HepG2 (cell line): ENCODE data around the gene FAM168A. TPM values are rescaled to one million over a fixed set of nuclear protein-coding genes. Genes with fewer than 3 reads are reported as not detected.

Experiments used
- ATAC-seq: fragments of 200-7000 bp; cut with Tn5 transposase; 3 replicates; pipeline ENCODE4 v1.9.1; 2020; ENCODE audit warnings: mild to moderate bottlenecking, moderate library complexity
- BruUV-seq: library from RNA; stranded (reverse); fragments of 400-500 nt; replicated peaks from 2 replicates; lab custom pipeline; 2021; lab: Mats Ljungman, UMichigan
- CTCF ChIA-PET: fragments of 300-600 bp; formaldehyde crosslinking; extraction: SDS; loops from one replicate; lab custom pipeline; 2021; ENCODE audit warnings: low total read pairs, inconsistent platforms, low intra/inter-chr PET ratio; lab: Yijun Ruan, JAX
- POLR2A ChIA-PET: fragments of 350-600 bp; sonication (Branson Sonifier 250); formaldehyde crosslinking; loops from one replicate; lab custom pipeline; 2020; ENCODE audit warnings: antibody characterized with exemption, inconsistent platforms; lab: Yijun Ruan, JAX
- DNase-seq: peaks from one replicate; pipeline ENCODE4 v3.0.0-alpha.2; 2015; ENCODE audit warnings: low spot score
- FAIRE-seq: peaks from 3 replicates; lab custom pipeline; 2011; peaks lifted over from hg19 to GRCh38; lab: Jason Lieb, UNC
- H2AFZ ChIP-seq: one replicate; pipeline ENCODE4 v1.6.1; 2011; ENCODE audit warnings: low read length, inconsistent platforms
- H3K27ac ChIP-seq: fragments of 300-600 bp; 3 replicates; pipeline ENCODE4 v1.8.0; 2011; ENCODE audit warnings: mixed run types, mild to moderate bottlenecking, mixed read lengths, low read length, inconsistent platforms; ENCODE audit not compliant: insufficient read depth; ENCODE audit errors: extremely low read length
- H3K27me3 ChIP-seq, 2 experiments: fragments of 200-600 bp in 1 of 2; 2 replicates in 1 of 2; 3 replicates in 1 of 2; pipeline versions ENCODE4 v1.6.0 to v1.8.0; 2011; ENCODE audit warnings: low read length in 2 of 2, mild to moderate bottlenecking in 2 of 2, moderate library complexity in 2 of 2, inconsistent platforms in 1 of 2; ENCODE audit not compliant: insufficient read depth in 2 of 2, control insufficient read depth in 1 of 2
- H3K36me3 ChIP-seq, 2 experiments: fragments of 200-600 bp in 1 of 2; replicated peaks in 1 of 2; 2 replicates in 1 of 2; 3 replicates in 1 of 2; pipeline versions ENCODE4 v1.5.1 to v1.8.0; 2011; ENCODE audit warnings: low read length in 2 of 2, inconsistent platforms in 1 of 2; ENCODE audit not compliant: insufficient read depth in 2 of 2, control insufficient read depth in 1 of 2
- H3K4me1 ChIP-seq: 2 replicates; pipeline ENCODE4 v1.5.1; 2012; ENCODE audit warnings: low read length, inconsistent platforms; ENCODE audit not compliant: insufficient read depth
- H3K4me2 ChIP-seq: 2 replicates; pipeline ENCODE4 v1.6.0; 2011; ENCODE audit warnings: low read depth, low read length, inconsistent platforms
- H3K4me3 ChIP-seq, 3 experiments: fragments of 200-600 bp in 1 of 3; sonication (generic), shearing (Covaris generic) in 1 of 3; replicated peaks in 1 of 3; 2 replicates each; pipeline ENCODE4 v1.5.1; 2011 to 2016; ENCODE audit warnings: low read length in 3 of 3, inconsistent platforms in 2 of 3, low read depth in 2 of 3, mild to moderate bottlenecking in 2 of 3, control low read depth in 1 of 3, mixed read lengths in 1 of 3; ENCODE audit not compliant: insufficient read depth in 1 of 3
- H3K79me2 ChIP-seq: one replicate; pipeline ENCODE4 v1.6.1; 2011; ENCODE audit warnings: low read length, inconsistent platforms; ENCODE audit not compliant: insufficient read depth
- H3K9ac ChIP-seq: 2 replicates; pipeline ENCODE4 v1.6.0; 2011; ENCODE audit warnings: mild to moderate bottlenecking, low read depth, low read length, inconsistent platforms; ENCODE audit not compliant: insufficient read depth
- H3K9me3 ChIP-seq: 2 replicates; pipeline ENCODE4 v1.5.1; 2012; ENCODE audit warnings: mild to moderate bottlenecking, low read length
- H4K20me1 ChIP-seq: 2 replicates; pipeline ENCODE4 v1.6.0; 2011; ENCODE audit warnings: inconsistent platforms, mild to moderate bottlenecking, low read length, moderate library complexity; ENCODE audit not compliant: insufficient read depth
- DZIP1 ChIP-seq: sonication (generic); formaldehyde crosslinking; IDR thresholded peaks from 2 replicates; pipeline ENCODE4 v1.5.0; 2020; ENCODE audit warnings: mild to moderate bottlenecking, missing genetic modification reagents
- FOXC1 ChIP-seq: sonication (generic); formaldehyde crosslinking; IDR thresholded peaks from 2 replicates; pipeline ENCODE4 v1.8.0; 2022; ENCODE audit warnings: mild to moderate bottlenecking, missing genetic modification reagents, borderline replicate concordance
- FUBP1 ChIP-seq: sonication (generic); formaldehyde crosslinking; IDR thresholded peaks from 2 replicates; pipeline ENCODE4 v1.5.1; 2020; ENCODE audit warnings: missing genetic modification reagents, mild to moderate bottlenecking, borderline replicate concordance
- PRMT3 ChIP-seq: sonication (generic); formaldehyde crosslinking; IDR thresholded peaks from 2 replicates; pipeline ENCODE4 v1.8.1; 2022; ENCODE audit warnings: low read depth, mild to moderate bottlenecking, moderate library complexity, missing genetic modification reagents, borderline replicate concordance
- SNAPC5 ChIP-seq: sonication (generic); formaldehyde crosslinking; IDR thresholded peaks from 2 replicates; pipeline ENCODE4 v1.8.1; 2023; ENCODE audit warnings: mild to moderate bottlenecking, missing genetic modification reagents, borderline replicate concordance
- SSRP1 ChIP-seq: IDR thresholded peaks from 2 replicates; pipeline ENCODE4 v1.6.1; 2016; ENCODE audit warnings: control low read depth
- ZNF180 ChIP-seq: sonication (generic); formaldehyde crosslinking; IDR thresholded peaks from 2 replicates; pipeline ENCODE4 v1.4.0; 2020; ENCODE audit warnings: low read depth, missing genetic modification reagents, borderline replicate concordance
- ZNF256 ChIP-seq: sonication (generic); formaldehyde crosslinking; conservative IDR thresholded peaks from 2 replicates; pipeline ENCODE4 v1.4.0; 2020; ENCODE audit warnings: missing genetic modification reagents
- ZNF282 ChIP-seq: fragments of 450-650 bp; IDR thresholded peaks from 2 replicates; pipeline ENCODE4 v1.6.1; 2018; ENCODE audit not compliant: partially characterized antibody
- ZNF777 ChIP-seq: sonication (generic); formaldehyde crosslinking; IDR thresholded peaks from 2 replicates; pipeline ENCODE4 v1.4.0; 2020; ENCODE audit warnings: missing genetic modification reagents
- WGBS: methylation state at CpG from one replicate; pipeline ENCODE4 v1.1.6; 2017; ENCODE audit warnings: low lambda C conversion rate; 5-methylcytosine and 5-hydroxymethylcytosine counted together
- in situ Hi-C: cut with HindIII; loops from 2 replicates; pipeline ENCODE4 v1.10.0; 2017; ENCODE audit warnings: low pct_unique_long_range_greater_than_20kb; ENCODE audit not compliant: extremely low pct_ligation_motif_present
- intact Hi-C: fragments of 100-400 bp; cut with micrococcal nuclease; formaldehyde crosslinking; loops from one replicate; pipeline ENCODE4 v1.10.0; 2022; ENCODE audit not compliant: unreplicated experiment
- polyA plus RNA-seq, 8 experiments: library from polyadenylated mRNA; depleted of rRNA in 3 of 8; stranded (reverse) in 7 of 8; unstranded in 1 of 8; fragments of >200 nt; fragmentation: Illumina TruSeq in 4 of 8; extraction: Trizol in 4 of 8; gene quantifications; 2 replicates each; pipeline versions ENCODE4 v1.2.1 to v1.2.3, GENCODE V29; 2011 to 2016; ENCODE audit warnings: low read depth in 4 of 8, missing spikeins in 1 of 8, mixed read lengths in 1 of 8; ENCODE audit not compliant: insufficient read depth in 1 of 8
- total RNA-seq, 5 experiments: library from RNA; depleted of rRNA; stranded (reverse); fragments of >200 nt; fragmentation: Illumina TruSeq; extraction: Trizol; gene quantifications; 2 replicates each; pipeline ENCODE4 v1.2.3, GENCODE V29; 2016; ENCODE audit warnings: low read depth in 1 of 5
- TF ChIP-seq, protein P1 (sequence below): sonication (generic); formaldehyde crosslinking; IDR thresholded peaks from 2 replicates; pipeline ENCODE4 v1.4.0; 2020; ENCODE audit warnings: missing genetic modification reagents

The FAM168A gene
- total and polyA plus RNA-seq, 2 of the 13 experiments (the other 11 are each of a cell fraction or from before 2014, with no cell fraction given), result 13.9 to 15.8 TPM

GRCh38 chr11:73420136-73420535 lies 177.8 kb downstream of the FAM168A start (continued):
- no peak for TF ChIP-seq FOXC1 (CRISPR knock-in tag)
- TF ChIP-seq, all 625 proteins: peak for 0

DNA sequence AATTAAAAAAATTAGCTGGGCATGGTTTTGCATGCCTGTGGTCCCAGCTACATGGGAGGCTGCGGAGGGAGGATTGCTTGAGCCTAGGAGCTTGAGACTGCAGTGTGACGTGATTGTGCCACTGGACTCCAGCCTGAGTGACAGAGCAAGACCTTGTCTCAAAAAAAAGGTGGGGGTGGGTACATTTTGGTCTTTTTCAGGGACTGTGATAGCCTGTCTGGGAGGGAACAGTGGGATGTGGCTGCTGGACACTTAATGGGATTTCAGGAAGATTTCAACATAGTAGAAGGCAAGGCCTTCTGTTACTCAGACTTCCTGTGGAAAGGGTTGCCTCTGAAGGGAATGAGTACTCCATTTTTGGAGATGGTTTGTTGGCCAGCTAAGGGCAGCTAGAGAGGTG lies 181.1 kb downstream of the FAM168A start:
- no peak overlapping the region for H3K4me3 ChIP-seq
- ChIA-PET POLR2A (no interaction called here), CTCF (no interaction called here)
- FAIRE-seq, result no peak
- H2AFZ ChIP-seq, result no peak overlapping the region
- intact Hi-C loops, result loop anchor here (5.0 kb wide), 1 partner anchor 516 kb away; no protein-coding TSS in a partner anchor
- H4K20me1 ChIP-seq, result no peaks in the 10 kb centered on the region
- no TSS peak for BruUV-seq
- H3K27me3 ChIP-seq, result no peaks in the 10 kb centered on the region
- no peaks in the 10 kb centered on the region for H3K79me2 ChIP-seq
- no peak for DNase-seq
- no peak for ATAC-seq
- no peak overlapping the region for H3K27ac ChIP-seq
- 94% methylated on average over 2 of the region's 2 CpGs for WGBS
- in situ Hi-C loops, result no loop called here
- no peaks in the 10 kb centered on the region for H3K9me3 ChIP-seq
- peaks cover 33% of the 10 kb centered on the region for H3K4me1 ChIP-seq
- H3K36me3 ChIP-seq, result peaks cover 2 to 5% of the 10 kb centered on the region in 2 experiments; a peak in 2 of 5 replicates
- TF ChIP-seq ZNF282 (no peak), SSRP1 (CRISPR knock-in tag) (no peak), ZNF256 (CRISPR knock-in tag) (no peak), ZNF777 (CRISPR knock-in tag) (no peak), SNAPC5 (no peak), ZNF180 (CRISPR knock-in tag) (no peak), PRMT3 (CRISPR knock-in tag) (no peak), FUBP1 (CRISPR knock-in tag) (no peak), DZIP1 (no peak)
- TF ChIP-seq, protein P1, sequence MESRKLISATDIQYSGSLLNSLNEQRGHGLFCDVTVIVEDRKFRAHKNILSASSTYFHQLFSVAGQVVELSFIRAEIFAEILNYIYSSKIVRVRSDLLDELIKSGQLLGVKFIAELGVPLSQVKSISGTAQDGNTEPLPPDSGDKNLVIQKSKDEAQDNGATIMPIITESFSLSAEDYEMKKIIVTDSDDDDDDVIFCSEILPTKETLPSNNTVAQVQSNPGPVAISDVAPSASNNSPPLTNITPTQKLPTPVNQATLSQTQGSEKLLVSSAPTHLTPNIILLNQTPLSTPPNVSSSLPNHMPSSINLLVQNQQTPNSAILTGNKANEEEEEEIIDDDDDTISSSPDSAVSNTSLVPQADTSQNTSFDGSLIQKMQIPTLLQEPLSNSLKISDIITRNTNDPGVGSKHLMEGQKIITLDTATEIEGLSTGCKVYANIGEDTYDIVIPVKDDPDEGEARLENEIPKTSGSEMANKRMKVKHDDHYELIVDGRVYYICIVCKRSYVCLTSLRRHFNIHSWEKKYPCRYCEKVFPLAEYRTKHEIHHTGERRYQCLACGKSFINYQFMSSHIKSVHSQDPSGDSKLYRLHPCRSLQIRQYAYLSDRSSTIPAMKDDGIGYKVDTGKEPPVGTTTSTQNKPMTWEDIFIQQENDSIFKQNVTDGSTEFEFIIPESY (CRISPR knock-in tag), result no peak
- H3K9ac ChIP-seq, result no peak overlapping the region
- no peak overlapping the region for H3K4me2 ChIP-seq
